ENCODE data around the gene RAPGEF4. TPM values are rescaled to one million over a fixed set of nuclear protein-coding genes. Genes with fewer than 3 reads are reported as not detected.

RAPGEF4 gene
- total RNA-seq, 4 donors from 2014 or later = 3.7 to 8.9 (median 5.2) TPM

GRCh38 chr2:172950565-172950964 lies 214.9 kb downstream of the RAPGEF4 start:
- intact Hi-C loops (cut with DNase I) = no loop called here
- no peaks in the 10 kb centered on the region for H3K36me3 ChIP-seq
- H3K9me3 ChIP-seq = no peaks in the 10 kb centered on the region
- no peaks in the 10 kb centered on the region for H3K27me3 ChIP-seq
- no peak for DNase-seq (ENCODE audit: extremely low spot score)
- no peak for TF ChIP-seq POLR2AphosphoS5 (IDR thresholded peaks at IDR 0.05)
- no peak for TF ChIP-seq CTCF (IDR thresholded peaks at IDR 0.05)
- no peak for TF ChIP-seq EP300 (IDR thresholded peaks at IDR 0.05)
- TF ChIP-seq POLR2A (IDR thresholded peaks at IDR 0.05; ENCODE audit: low read depth) = no peak
- H3K27ac ChIP-seq (replicated peaks in 1 of 4) = no peak overlapping the region
- H3K4me1 ChIP-seq = peaks cover 0 to 7% (median 2%) of the 10 kb centered on the region in 4 donors
- no peak overlapping the region for H3K4me3 ChIP-seq

DNA sequence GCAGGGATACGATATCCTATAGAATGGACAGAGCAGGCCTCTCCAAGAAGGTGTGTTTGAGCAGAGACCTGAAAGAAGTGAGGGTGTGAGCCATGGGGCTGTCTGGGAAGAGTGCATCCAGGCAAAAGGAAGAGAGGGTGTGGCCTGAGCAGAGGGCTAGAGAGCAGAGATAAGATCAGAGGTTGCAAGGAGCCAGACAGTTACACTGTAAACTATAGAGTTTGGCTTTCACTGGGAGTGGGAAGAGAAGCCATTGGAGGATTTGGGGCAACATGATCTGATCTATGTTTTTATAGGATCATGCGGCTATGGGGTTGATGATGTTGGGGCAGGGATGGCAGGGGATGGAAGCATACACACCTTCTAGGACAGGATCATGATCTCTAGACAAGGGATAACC lies 215.9 kb downstream of the RAPGEF4 start:
- WGBS = 93% methylated on average over 2 of the region's 2 CpGs
- H3K36me3 ChIP-seq = no peaks in the 10 kb centered on the region
- H3K27me3 ChIP-seq = no peaks in the 10 kb centered on the region
- no peaks in the 10 kb centered on the region for H3K9me3 ChIP-seq
- no peak for DNase-seq (ENCODE audit: extremely low spot score)
- H3K4me1 ChIP-seq = peaks cover 0 to 7% (median 2%) of the 10 kb centered on the region in 4 donors
- H3K27ac ChIP-seq (replicated peaks in 1 of 4) = no peak overlapping the region
- H3K4me3 ChIP-seq = no peak overlapping the region
- intact Hi-C loops (cut with DNase I) = no loop called here
- TF ChIP-seq EP300 (IDR thresholded peaks at IDR 0.05) = no peak
- TF ChIP-seq CTCF (IDR thresholded peaks at IDR 0.05) = no peak
- no peak for TF ChIP-seq POLR2A (IDR thresholded peaks at IDR 0.05; ENCODE audit: low read depth)
- no peak for TF ChIP-seq POLR2AphosphoS5 (IDR thresholded peaks at IDR 0.05)

GRCh38 chr2:172953411-172953810 lies 217.8 kb downstream of the RAPGEF4 start:
- intact Hi-C loops (cut with DNase I) = no loop called here
- Histone ChIP-seq H3K27me3 (no peaks in the 10 kb centered on the region), H3K4me3 (no peak overlapping the region), H3K9me3 (no peaks in the 10 kb centered on the region), H3K27ac (replicated peaks in 1 of 4) (no peak overlapping the region), H3K4me1 (peaks cover 0 to 7% (median 2%) of the 10 kb centered on the region in 4 donors), H3K36me3 (no peaks in the 10 kb centered on the region)
- TF ChIP-seq POLR2A (IDR thresholded peaks at IDR 0.05; ENCODE audit: low read depth) = no peak
- 31% methylated on average over 1 of the region's 1 CpG for WGBS
- DNase-seq (ENCODE audit: extremely low spot score) = no peak

GRCh38 chr2:172953970-172954852 lies 218.6 kb downstream of the RAPGEF4 start:
- H3K27me3 ChIP-seq = no peaks in the 10 kb centered on the region
- H3K9me3 ChIP-seq = no peaks in the 10 kb centered on the region
- intact Hi-C loops (cut with DNase I) = no loop called here
- no peaks in the 10 kb centered on the region for H3K36me3 ChIP-seq
- DNase-seq (ENCODE audit: extremely low spot score) = no peak
- no peak overlapping the region for H3K4me3 ChIP-seq
- TF ChIP-seq POLR2AphosphoS5 (IDR thresholded peaks at IDR 0.05) = no peak
- no peak for TF ChIP-seq POLR2A (IDR thresholded peaks at IDR 0.05; ENCODE audit: low read depth)
- TF ChIP-seq EP300 (IDR thresholded peaks at IDR 0.05) = no peak
- TF ChIP-seq CTCF (IDR thresholded peaks at IDR 0.05) = no peak
- peaks cover 0 to 7% (median 2%) of the 10 kb centered on the region in 4 donors for H3K4me1 ChIP-seq
- H3K27ac ChIP-seq (replicated peaks in 1 of 4) = no peak overlapping the region
- WGBS = 91% methylated on average over 5 of the region's 5 CpGs

- H3K4me3 ChIP-seq = no peak overlapping the region
- H3K9me3 ChIP-seq = no peaks in the 10 kb centered on the region
- intact Hi-C loops (cut with DNase I) = no loop called here
- peaks cover 0 to 7% (median 2%) of the 10 kb centered on the region in 4 donors for H3K4me1 ChIP-seq
- TF ChIP-seq EP300 (IDR thresholded peaks at IDR 0.05) (no peak), POLR2A (IDR thresholded peaks at IDR 0.05; ENCODE audit: low read depth) (no peak), POLR2AphosphoS5 (IDR thresholded peaks at IDR 0.05) (no peak), CTCF (IDR thresholded peaks at IDR 0.05) (no peak)
- 87% methylated on average over 11 of the region's 11 CpGs for WGBS
- H3K36me3 ChIP-seq = no peaks in the 10 kb centered on the region
- H3K27ac ChIP-seq (replicated peaks in 1 of 4) = no peak overlapping the region
- no peaks in the 10 kb centered on the region for H3K27me3 ChIP-seq
- no peak for DNase-seq (ENCODE audit: extremely low spot score)
Observed at GRCh38 chr2:172955587-172955986, 219.9 kb downstream of the RAPGEF4 start.

Data from esophagus muscularis mucosa (tissue), 4 donors.